Renal cortical epithelial cell (primary cell): ENCODE data around the gene C1orf74. TPM values are rescaled to one million over a fixed set of nuclear protein-coding genes. Genes with fewer than 3 reads are reported as not detected.
"Not testable (repeated sequence)": the region's sequence is repeated elsewhere in the genome, so short reads cannot be mapped to it uniquely, and the experiment has no call there.

ENCODE experiments used
- DNase-seq: peaks from one replicate; pipeline ENCODE4 v3.0.0-alpha.2; 2011; ENCODE audit warnings: low read depth
- total RNA-seq: library from RNA; depleted of rRNA; stranded (reverse); fragments of >200 nt; gene quantifications from 2 replicates; pipeline ENCODE4 v1.2.3, GENCODE V29; 2014

The C1orf74 gene
- total RNA-seq, 1 donor from 2014 or later = 2.9 TPM

GRCh38 chr1:209805875-209806760 is 21.8 kb upstream of the C1orf74 start, which contains the start of gene IRF6:
Gene IRF6, minus strand, starts transcription at chr1:209806142. Its CDS starts 4,729 bp downstream, at chr1:209801413.
- DNase-seq = peak; percentile 65

- DNase-seq = no peak
Observed at GRCh38 chr1:209805341-209805781, 21.0 kb upstream of the C1orf74 start.

DNA sequence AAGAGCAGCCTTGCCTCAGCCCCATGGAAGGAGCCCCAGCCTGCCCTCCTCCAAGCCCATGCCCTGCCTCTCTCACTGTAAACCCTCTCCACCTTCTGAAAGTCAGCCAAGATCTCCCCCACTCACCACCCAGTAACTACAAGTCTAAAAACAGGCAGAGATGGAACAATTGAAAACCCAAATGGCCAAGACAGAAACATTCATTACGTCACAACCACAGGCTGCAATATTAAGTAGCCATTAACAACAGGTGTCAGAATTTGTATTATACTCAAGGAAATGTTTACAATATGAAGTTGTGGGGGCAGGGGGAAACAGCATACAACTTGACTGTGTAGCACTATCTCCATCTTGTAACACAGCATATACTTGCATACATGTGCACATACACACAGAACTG is 19.2 kb upstream of the C1orf74 start:
- no peak for DNase-seq

- DNase-seq = no peak
Observed at GRCh38 chr1:209802780-209803152, 18.4 kb upstream of the C1orf74 start.

- no peak for DNase-seq
Observed at GRCh38 chr1:209802117-209802779, 17.9 kb upstream of the C1orf74 start.

- DNase-seq = no peak
Observed at GRCh38 chr1:209800984-209801834, 16.9 kb upstream of the C1orf74 start.

DNA sequence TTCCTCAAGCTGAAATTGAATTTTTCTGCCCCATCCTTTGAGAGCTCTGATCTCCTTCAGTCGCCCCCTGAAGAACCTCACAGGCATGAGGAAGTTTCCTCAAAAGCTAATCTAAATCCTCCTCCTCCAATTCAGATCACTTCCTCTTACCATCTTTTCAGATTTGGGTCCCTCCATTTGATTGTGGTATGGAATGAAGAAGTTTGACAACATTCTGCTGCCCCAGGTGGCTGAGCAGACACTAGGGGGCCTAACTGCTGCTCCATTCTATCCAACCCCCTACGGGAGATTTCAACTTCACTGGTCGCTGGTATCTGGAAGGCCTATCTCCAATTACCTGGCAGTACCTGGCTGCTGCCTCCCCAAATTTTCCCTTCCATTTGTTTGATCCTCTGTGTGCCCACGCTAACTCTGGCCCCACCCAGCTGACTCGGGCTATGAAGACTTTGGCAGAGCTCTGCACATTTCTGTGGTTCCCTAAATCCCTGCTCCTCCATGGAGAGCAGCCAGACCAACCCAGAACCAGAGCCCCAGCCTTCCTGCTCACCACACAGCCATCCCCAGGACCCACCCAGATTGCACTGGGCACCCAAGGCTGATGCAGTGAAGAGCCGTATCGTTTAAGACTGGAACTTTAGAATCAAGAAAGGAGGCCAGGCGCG is 13.8 kb upstream of the C1orf74 start:
- DNase-seq = no peak

DNA sequence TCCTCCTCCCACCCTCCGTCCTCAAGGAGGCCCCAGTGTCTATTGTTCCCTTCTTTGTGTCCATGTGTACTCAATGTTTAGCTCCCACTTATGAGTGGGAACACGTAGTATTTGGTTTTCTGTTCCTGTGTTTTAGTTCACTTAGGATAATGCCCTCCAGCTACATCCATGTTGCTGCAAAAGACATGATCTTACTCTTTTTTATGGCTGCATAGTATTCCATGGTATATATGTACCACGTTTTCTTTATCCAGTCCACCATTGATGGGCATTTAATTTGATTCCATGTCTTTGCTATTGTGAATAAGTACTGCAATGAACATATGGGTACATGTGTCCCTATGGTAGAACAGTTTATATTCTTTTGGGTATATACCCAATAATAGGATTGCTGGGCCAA is 9.4 kb upstream of the C1orf74 start:
- not testable (repeated sequence) for DNase-seq

DNA sequence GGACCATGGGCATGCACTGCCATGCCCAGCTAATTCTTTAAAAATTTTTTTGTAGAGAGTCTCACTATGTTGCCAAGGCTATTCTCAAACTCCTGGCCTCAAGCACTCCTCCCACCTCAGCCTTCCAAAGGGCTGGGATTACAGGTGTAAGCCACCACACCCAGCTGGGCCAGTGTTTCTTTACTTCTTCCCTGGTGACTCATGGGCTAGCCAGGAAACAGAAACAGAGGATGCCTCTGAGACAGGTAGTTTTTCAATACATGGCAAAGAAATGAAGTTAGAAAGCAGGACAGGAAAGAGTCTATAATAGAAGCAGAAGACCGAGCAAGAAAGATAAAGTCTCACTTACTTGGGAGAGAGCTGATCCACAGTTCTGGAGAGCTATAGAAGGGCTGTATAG is 7.6 kb upstream of the C1orf74 start:
- DNase-seq = no peak

GRCh38 chr1:209790286-209791193 is 6.2 kb upstream of the C1orf74 start:
- no peak for DNase-seq

DNA sequence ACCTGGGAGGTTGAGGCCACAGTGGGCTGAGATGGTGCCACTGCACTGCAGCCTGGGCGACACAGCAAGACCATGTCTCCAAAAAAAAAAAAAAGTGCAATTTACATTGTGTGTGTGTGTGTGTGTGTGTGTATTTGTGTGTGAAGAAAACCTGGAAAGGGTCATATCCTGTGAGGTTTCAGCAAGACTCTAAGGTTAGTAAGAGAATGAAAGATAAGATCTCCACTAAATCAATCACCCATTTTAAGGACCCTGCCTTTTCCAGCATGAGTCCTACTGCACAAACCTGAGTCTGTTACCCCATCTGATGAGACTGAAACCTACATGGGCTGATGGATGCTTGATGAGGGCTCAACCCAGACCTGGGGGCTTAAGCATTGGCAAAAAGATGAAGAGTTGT is 4.9 kb upstream of the C1orf74 start:
- DNase-seq = no peak

GRCh38 chr1:209787551-209787950 is 3.2 kb upstream of the C1orf74 start:
- DNase-seq = no peak

DNA sequence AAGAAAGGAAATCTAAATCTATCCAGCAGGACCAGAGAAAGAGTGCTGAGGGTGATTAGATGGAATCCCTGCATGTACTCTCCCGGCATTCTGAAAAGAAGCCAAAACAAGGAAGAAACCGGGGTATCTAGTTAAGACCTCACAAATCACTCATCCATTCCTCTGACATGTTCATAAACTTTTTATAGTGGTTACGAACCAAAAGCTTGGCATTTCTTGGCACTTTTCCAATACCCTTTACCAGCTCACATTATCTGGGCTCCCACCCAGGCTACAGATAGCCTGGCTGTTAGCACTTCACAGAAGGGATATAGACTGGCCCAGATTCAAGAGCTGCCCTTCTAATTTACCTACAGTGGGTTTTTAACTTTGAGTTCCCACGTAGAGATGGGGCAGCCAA is 1.8 kb upstream of the C1orf74 start:
- no peak for DNase-seq

DNA sequence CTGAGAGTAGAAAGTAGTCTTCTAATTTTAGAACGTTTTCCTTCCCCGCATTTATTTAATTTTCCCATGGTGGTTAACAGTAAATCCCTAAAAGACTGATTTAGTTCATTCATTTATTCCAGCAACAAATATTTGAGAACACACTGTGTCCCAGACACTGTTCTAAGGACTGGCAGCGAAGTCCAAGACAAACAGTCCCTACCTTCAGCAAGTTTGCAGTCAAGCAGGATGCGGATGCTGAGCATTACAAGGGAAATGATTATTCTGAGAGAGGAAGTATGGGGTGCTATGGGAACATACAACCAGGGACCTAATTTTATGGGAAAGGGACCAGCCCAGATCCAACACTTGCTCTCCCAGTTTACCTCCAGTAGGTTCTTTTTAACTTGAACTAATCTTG is 1.2 kb upstream of the C1orf74 start:
- DNase-seq = no peak

- no peak for DNase-seq
Observed at GRCh38 chr1:209783386-209783785, 973 bp downstream of the C1orf74 start.

DNA sequence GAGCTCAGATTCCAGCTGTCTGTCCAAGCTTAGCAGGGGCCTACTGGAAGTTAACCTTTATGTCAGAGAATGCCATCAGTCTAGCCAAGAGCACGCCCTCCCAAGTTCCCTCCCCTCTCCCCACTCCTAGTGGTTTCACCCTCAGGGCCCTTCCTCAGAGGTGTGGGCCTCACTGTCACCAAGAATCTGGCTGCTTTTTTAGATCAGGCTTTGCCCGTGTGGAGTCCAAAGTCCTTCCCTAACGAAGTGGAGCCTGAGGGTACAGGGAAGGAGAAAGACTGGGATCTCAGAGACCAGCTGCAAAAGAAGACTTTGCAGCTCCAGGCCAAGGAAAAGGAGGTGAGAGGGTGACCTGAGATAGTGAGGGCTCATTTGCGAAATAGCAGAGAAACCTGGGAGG is 4.1 kb downstream of the C1orf74 start:
- peak; percentile 49 for DNase-seq

- no peak for DNase-seq
Observed at GRCh38 chr1:209778102-209778501, 6.3 kb downstream of the C1orf74 start.

- no peak for DNase-seq
Observed at GRCh38 chr1:209777587-209777986, 6.8 kb downstream of the C1orf74 start.

DNA sequence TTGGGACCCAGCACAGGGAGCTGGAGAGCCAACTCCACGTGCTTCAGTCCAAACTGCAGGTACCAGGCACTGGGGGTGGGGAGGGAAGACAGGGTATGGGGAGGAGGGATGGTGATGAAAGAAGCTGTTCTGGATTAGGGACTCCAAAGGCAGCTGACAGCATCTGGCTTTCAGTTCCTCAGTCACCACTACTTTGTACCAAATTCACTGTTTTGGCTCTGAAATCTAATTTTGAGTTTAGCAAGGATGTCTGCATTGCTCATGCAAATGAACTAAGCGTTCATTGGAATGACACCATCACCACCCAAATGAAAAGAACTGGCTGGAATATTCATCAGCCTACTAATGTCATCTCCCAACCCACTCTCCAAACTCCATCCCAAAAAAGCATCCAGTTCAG is 8.7 kb downstream of the C1orf74 start:
- no peak for DNase-seq

GRCh38 chr1:209774592-209774991 is 9.8 kb downstream of the C1orf74 start:
- no peak for DNase-seq

DNA sequence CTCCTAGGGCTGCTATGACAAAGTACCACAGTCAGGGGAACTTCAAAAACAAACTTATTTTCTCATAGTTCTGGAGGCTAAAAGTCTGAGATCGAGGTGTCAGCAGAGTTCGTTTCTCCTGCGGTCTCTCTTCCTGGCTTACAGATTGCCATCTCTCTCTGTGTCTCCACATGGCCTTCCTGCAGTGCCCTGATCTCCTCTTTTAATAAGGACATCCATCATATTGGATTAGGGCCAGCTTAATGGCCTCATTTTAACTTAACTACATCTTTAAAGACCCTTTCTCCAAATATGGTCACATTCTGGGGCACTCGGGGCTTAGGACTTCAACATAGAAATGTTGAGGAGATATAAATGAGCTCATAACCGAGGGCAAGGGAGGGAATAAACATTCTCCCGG is 12.2 kb downstream of the C1orf74 start:
- DNase-seq = no peak
